ENCODE data around the gene TFDP3. TPM values are rescaled to one million over a fixed set of nuclear protein-coding genes. Genes with fewer than 3 reads are reported as not detected.

The TFDP3 gene

DNA sequence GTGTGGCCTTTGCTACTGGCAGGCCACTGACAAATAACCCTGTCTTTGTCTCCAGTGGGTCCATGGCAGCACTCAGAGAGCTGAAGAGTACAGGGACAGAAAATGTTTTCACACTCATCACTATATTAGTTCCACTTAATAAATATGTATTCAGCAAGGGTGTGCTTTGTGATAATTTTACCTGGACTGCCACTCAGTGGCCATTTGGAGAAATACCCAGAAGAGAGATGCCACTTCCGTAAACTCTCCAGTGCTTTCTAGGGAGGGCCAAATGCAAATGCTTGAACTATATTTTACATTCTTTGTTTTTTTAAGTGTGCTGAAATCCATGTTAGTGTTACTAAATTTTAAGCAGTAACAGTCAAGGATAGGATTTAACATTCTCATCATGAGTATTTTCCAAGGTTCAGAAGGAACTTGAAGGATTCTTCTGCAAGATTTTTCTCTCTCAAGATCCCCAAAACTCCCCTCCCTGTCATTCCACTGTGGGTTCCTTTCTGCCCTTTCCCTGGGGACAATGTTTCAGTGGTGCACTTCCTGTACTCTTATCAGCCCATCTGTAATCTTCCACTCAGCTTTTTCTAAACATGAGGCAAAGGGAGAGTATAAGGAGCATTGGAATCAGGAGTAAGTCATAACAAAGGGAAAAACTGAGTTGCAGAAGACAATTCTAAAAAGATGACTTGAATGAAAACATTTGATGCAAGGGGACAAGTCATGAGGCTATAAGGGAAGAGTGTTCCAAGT lies 46.0 kb downstream of the TFDP3 start:
- peak; percentile 17 for DNase-seq
- H3K4me2 ChIP-seq (ENCODE audit: low read length), result no peak overlapping the region
- H3K27ac ChIP-seq (ENCODE audit: low read depth, low read length), result no peak overlapping the region
- no peak overlapping the region for H3K4me3 ChIP-seq (ENCODE audit: low read length)
- H2BK120ac ChIP-seq (ENCODE audit: low read depth, low read length), result no peak overlapping the region
- H4K8ac ChIP-seq (ENCODE audit: low read depth, low read length), result no peak overlapping the region
- no CpG with 5 or more reads among the region's 1 CpG for WGBS (ENCODE audit: extremely low coverage, insufficient coverage, low lambda C conversion rate)
- H2BK15ac ChIP-seq (replicated peaks; ENCODE audit: low read depth), result no peak overlapping the region
- H3K18ac ChIP-seq (ENCODE audit: low read length), result no peak overlapping the region
- H2BK5ac ChIP-seq (ENCODE audit: low read length), result no peak overlapping the region
- H4K5ac ChIP-seq (ENCODE audit: low read length), result no peak overlapping the region
- no peak overlapping the region for H3K23ac ChIP-seq (ENCODE audit: low read length)
- no peaks in the 10 kb centered on the region for H3K27me3 ChIP-seq (ENCODE audit: insufficient read depth, low read length, poor library complexity)
- no peak overlapping the region for H3K56ac ChIP-seq (ENCODE audit: low read length)
- H3K79me2 ChIP-seq (ENCODE audit: control insufficient read depth, insufficient read depth, low read length), result no peaks in the 10 kb centered on the region
- H3K4me1 ChIP-seq (ENCODE audit: control insufficient read depth, low read depth, low read length), result no peaks in the 10 kb centered on the region
- H3K4ac ChIP-seq (ENCODE audit: low read depth, low read length), result no peak overlapping the region
- no peaks in the 10 kb centered on the region for H3K36me3 ChIP-seq (ENCODE audit: control insufficient read depth, insufficient read depth, low read length)
- no peak overlapping the region for H3K9ac ChIP-seq (ENCODE audit: low read length)
- no peaks in the 10 kb centered on the region for H3K79me1 ChIP-seq (ENCODE audit: low read length)
- H2AK5ac ChIP-seq (ENCODE audit: low read length), result no peak overlapping the region

Small RNAs within 50 kb of the gene (small RNA-seq; reads per million reads assigned to genes)
- gene RNU1-115P (ENCODE audit: insufficient read depth), result not detected

Data from mesendoderm (in vitro differentiated cells).